AG10803 (cell line): ENCODE data around the gene ST6GALNAC2.
"Not testable (repeated sequence)": the region's sequence is repeated elsewhere in the genome, so short reads cannot be mapped to it uniquely, and the experiment has no call there.

Source experiments
- DNase-seq: peaks from one replicate; pipeline ENCODE4 v3.0.0; 2010; ENCODE audit warnings: low read depth
- H3K4me3 ChIP-seq: 2 replicates; pipeline ENCODE4 v1.5.1; 2011; ENCODE audit warnings: mild to moderate bottlenecking, low read length, control low read depth
- TF ChIP-seq, protein P1 (sequence below): conservative IDR thresholded peaks from 2 replicates; pipeline ENCODE4 v1.5.1; 2011; ENCODE audit warnings: mild to moderate bottlenecking, low read length, control low read depth, inconsistent platforms

Gene ST6GALNAC2

DNA sequence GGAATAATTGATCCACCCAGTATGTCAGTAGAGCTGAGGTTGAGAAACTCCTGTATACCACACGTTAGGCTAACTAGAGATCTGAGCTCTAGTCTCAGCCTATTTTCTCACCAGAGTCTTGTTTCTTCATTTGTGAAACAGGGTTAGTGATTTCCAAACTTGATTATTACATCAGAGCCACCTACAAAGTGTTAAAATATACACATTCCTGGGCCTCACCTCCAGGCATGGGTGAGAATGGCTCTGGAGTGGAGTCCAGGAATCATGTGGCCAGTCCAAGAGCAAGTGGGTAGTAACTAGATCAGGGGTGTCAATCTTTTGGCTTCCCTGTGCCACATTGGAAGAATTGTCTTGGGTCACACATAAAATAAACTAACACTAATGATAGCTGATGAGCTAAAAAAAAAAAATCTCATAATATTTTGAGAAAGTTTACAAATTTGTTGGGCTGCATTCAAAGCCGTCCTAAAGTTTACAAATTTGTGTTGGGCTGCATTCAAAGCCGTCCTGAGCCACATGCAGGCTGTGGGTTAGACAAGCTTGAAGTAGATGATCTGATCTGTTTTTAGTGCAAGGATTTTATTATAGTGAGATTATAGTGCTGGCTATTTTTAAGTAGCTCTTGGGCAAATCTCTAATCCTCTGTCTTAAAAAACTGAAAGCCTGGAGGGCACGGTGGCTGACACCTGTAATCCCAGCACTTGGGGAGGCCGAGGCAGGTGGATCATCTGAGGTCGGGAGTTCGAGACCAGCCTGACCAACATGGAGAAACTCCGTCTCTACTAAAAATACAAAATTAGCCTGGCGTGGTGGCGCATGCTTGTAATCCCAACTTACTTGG lies 25.4 kb downstream of the ST6GALNAC2 start:
- H3K4me3 ChIP-seq, result no peak overlapping the region; the same call in none of the 2 replicates
- TF ChIP-seq, protein P1, sequence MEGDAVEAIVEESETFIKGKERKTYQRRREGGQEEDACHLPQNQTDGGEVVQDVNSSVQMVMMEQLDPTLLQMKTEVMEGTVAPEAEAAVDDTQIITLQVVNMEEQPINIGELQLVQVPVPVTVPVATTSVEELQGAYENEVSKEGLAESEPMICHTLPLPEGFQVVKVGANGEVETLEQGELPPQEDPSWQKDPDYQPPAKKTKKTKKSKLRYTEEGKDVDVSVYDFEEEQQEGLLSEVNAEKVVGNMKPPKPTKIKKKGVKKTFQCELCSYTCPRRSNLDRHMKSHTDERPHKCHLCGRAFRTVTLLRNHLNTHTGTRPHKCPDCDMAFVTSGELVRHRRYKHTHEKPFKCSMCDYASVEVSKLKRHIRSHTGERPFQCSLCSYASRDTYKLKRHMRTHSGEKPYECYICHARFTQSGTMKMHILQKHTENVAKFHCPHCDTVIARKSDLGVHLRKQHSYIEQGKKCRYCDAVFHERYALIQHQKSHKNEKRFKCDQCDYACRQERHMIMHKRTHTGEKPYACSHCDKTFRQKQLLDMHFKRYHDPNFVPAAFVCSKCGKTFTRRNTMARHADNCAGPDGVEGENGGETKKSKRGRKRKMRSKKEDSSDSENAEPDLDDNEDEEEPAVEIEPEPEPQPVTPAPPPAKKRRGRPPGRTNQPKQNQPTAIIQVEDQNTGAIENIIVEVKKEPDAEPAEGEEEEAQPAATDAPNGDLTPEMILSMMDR, result no peak
- no peak for DNase-seq

- H3K4me3 ChIP-seq, result peak overlapping the region; percentile 98
Measured at GRCh38 chr17:76559460-76559859, 26.2 kb downstream of the ST6GALNAC2 start.

DNA sequence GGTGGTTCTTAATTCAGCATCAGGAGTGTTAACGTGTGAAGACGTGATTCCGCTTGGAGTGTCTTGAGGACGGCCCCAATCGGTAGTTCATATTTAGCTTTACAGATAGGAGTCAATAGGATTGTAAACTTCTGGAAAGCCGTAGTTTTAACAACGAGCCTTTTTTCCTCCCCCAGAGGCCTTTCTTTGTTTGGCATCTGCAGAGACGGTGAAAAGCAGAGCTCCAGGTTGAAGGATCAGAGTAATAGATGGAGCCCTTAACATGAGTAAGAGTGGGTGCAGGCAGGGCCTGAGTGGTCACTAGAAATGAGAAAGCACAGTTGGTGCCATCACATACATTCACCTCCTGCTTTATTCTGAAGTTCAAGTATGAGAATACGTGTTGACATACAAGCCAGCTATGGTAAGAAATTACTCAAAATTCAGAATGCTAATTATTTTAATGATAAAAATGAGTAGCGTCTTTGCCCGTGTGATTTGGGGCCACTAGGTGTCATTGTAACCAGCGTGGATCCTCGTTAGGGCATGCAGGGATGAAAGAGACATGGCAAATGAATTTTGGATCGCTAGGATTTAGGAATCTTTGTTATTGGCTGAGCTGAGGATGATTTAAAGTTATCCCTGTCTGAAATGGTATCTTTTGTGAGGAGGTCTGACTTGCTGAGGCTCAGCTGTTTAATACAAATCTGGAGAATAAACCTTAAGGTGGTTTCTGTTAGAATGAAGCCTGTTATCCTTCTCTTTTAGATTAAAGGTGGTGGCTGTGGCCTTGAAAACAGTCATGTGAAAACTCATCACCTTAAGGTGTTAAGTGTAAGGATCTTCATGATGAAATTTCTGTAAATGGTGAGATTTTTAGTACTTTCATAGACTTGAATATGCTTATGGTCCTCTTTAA lies 27.2 kb downstream of the ST6GALNAC2 start:
- TF ChIP-seq, protein P1, result peak; percentile 64
- DNase-seq, result no peak
- H3K4me3 ChIP-seq, result peak overlapping the region; percentile 98

More at GRCh38 chr17:76559460-76559859, 26.2 kb downstream of the ST6GALNAC2 start:
- not testable (repeated sequence) for DNase-seq

GRCh38 chr17:76557368-76558197 lies 28.1 kb downstream of the ST6GALNAC2 start:
- TF ChIP-seq, protein P1, result peak; percentile 64

GRCh38 chr17:76556765-76557367 lies 28.8 kb downstream of the ST6GALNAC2 start:
- peak; percentile 55 for DNase-seq
- peak overlapping the region; percentile 98 for H3K4me3 ChIP-seq
- TF ChIP-seq, protein P1, result no peak

More at GRCh38 chr17:76557368-76558197, 28.1 kb downstream of the ST6GALNAC2 start:
- peak overlapping the region; percentile 98 for H3K4me3 ChIP-seq
- DNase-seq, result peak; percentile 95

DNA sequence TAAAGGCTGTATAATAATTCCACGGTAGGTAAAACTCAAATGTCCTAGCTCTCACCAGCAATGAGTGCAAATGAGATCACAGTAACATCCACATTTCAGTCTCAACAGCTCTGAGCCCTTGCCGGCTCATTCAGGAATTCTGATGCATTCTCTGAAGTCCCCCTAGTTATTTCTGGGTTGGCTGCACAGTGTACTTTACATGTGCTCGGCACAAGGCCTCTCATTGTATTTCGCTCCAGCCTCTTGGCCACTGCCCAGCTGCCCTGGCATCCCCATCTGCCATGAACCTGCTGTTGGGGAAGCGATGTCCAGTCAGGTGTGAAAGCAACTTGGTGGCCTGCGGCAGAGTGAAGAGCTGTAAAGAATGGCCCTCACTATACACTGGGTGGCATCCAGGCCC lies 31.5 kb downstream of the ST6GALNAC2 start:
- no peak overlapping the region for H3K4me3 ChIP-seq
- TF ChIP-seq, protein P1, result no peak
- no peak for DNase-seq
